NCI-H2107 treated with DMSO at 0.1 percent for 48 hours (cell line): ENCODE results near the gene PPP4R3B.
A peak's percentile ranks its signal among the peaks of the same experiment; 100 is the strongest.

Source experiments
- DNase-seq: peaks from one replicate; lab custom pipeline; 2025; ENCODE audit not compliant: unreplicated experiment; lab: John Stamatoyannopoulos, UW

PPP4R3B gene

GRCh38 chr2:55617175-55618024 is at the start of gene PPP4R3B:
PPP4R3B (minus strand) TSS chr2:55617622; CDS start chr2:55617285, 337 bp downstream.
- DNase-seq, result peak; percentile 93

- DNase-seq, result no peak
These were observed 35.8 kb upstream of the PPP4R3B start for GRCh38 chr2:55653255-55653654.

GRCh38 chr2:55649211-55649610 is 31.8 kb upstream of the PPP4R3B start:
- DNase-seq, result no peak

- DNase-seq, result no peak
These were observed 19.4 kb upstream of the PPP4R3B start for GRCh38 chr2:55636831-55637230.

- DNase-seq, result no peak
These were observed 11.5 kb upstream of the PPP4R3B start for GRCh38 chr2:55628931-55629330.

GRCh38 chr2:55627915-55628314 is 10.5 kb upstream of the PPP4R3B start:
- DNase-seq, result no peak

- DNase-seq, result no peak
These were observed 4.4 kb upstream of the PPP4R3B start for GRCh38 chr2:55621802-55622201.

- DNase-seq, result no peak
These were observed 2.8 kb upstream of the PPP4R3B start for GRCh38 chr2:55620123-55620779.

- no peak for DNase-seq
These were observed 1.0 kb upstream of the PPP4R3B start for GRCh38 chr2:55618275-55619055.

- DNase-seq, result no peak
These were observed 528 bp upstream of the PPP4R3B start for GRCh38 chr2:55618025-55618274.

GRCh38 chr2:55616551-55617174 is 759 bp downstream of the PPP4R3B start:
- peak; percentile 70 for DNase-seq

GRCh38 chr2:55611997-55612396 is 5.4 kb downstream of the PPP4R3B start:
- no peak for DNase-seq

GRCh38 chr2:55610954-55611743 is 6.3 kb downstream of the PPP4R3B start:
- DNase-seq, result no peak

- DNase-seq, result no peak
These were observed 7.4 kb downstream of the PPP4R3B start for GRCh38 chr2:55609938-55610578.

GRCh38 chr2:55609193-55609794 is 8.1 kb downstream of the PPP4R3B start:
- no peak for DNase-seq

- DNase-seq, result no peak
These were observed 9.7 kb downstream of the PPP4R3B start for GRCh38 chr2:55607717-55608116.

GRCh38 chr2:55604027-55604565 is 13.3 kb downstream of the PPP4R3B start:
- no peak for DNase-seq

GRCh38 chr2:55601849-55602248 is 15.6 kb downstream of the PPP4R3B start:
- no peak for DNase-seq

- DNase-seq, result no peak
These were observed 19.2 kb downstream of the PPP4R3B start for GRCh38 chr2:55598056-55598795.
